ENCODE results near the gene IQGAP2. TPM values are rescaled to one million over a fixed set of nuclear protein-coding genes. Genes with fewer than 3 reads are reported as not detected.

IQGAP2 gene
- total RNA-seq, 3 donors from 2014 or later (not counting 1 experiment from before 2014, with no cell fraction given), result 172 to 218 (median 207) TPM

GRCh38 chr5:76439929-76440328 is 36.8 kb downstream of the IQGAP2 start:
- Mint-ChIP-seq H3K9me3 (peaks cover 0 to 2% of the 10 kb centered on the region in 2 donors), H3K4me3 (peak overlapping the region; percentile 31), H3K4me1 (peaks cover 72 to 74% of the 10 kb centered on the region in 2 donors), H3K27me3 (ENCODE audit: low read depth in 2 of 2) (no peaks in the 10 kb centered on the region), H3K27ac (peak overlapping the region; percentile 73 to 79), H3K36me3 (no peaks in the 10 kb centered on the region)
- H3K4me1 ChIP-seq (ENCODE audit: control insufficient read depth, insufficient read depth, low read length), result peaks cover 5% of the 10 kb centered on the region
- H3K4me3 ChIP-seq (ENCODE audit: low read length), result no peak overlapping the region
- no peaks in the 10 kb centered on the region for H3K27me3 ChIP-seq (ENCODE audit: control insufficient read depth, insufficient read depth, low read length)
- no peak overlapping the region for H3K27ac ChIP-seq (ENCODE audit: low read length)
- intact Hi-C loops (cut with micrococcal nuclease), result loop anchor here (5.0 kb wide), 1 partner anchor 32 kb away; no protein-coding TSS in a partner anchor
- peaks cover 3% of the 10 kb centered on the region for H3K36me3 ChIP-seq (ENCODE audit: control insufficient read depth, insufficient read depth, low read length)
- ATAC-seq (no peak), DNase-seq (no peak)
- H3K9me3 ChIP-seq (ENCODE audit: control insufficient read depth, insufficient read depth, low read length), result peaks cover 5% of the 10 kb centered on the region
- TF ChIP-seq, protein P1, sequence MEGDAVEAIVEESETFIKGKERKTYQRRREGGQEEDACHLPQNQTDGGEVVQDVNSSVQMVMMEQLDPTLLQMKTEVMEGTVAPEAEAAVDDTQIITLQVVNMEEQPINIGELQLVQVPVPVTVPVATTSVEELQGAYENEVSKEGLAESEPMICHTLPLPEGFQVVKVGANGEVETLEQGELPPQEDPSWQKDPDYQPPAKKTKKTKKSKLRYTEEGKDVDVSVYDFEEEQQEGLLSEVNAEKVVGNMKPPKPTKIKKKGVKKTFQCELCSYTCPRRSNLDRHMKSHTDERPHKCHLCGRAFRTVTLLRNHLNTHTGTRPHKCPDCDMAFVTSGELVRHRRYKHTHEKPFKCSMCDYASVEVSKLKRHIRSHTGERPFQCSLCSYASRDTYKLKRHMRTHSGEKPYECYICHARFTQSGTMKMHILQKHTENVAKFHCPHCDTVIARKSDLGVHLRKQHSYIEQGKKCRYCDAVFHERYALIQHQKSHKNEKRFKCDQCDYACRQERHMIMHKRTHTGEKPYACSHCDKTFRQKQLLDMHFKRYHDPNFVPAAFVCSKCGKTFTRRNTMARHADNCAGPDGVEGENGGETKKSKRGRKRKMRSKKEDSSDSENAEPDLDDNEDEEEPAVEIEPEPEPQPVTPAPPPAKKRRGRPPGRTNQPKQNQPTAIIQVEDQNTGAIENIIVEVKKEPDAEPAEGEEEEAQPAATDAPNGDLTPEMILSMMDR (IDR thresholded peaks at IDR 0.05), result no peak

GRCh38 chr5:76441101-76441500 is 38.0 kb downstream of the IQGAP2 start:
- no peak overlapping the region for H3K4me3 ChIP-seq (ENCODE audit: low read length)
- H3K36me3 Mint-ChIP-seq, result no peaks in the 10 kb centered on the region
- 76% methylated on average over 4 of the region's 6 CpGs for WGBS (ENCODE audit: insufficient coverage)
- H3K27ac Mint-ChIP-seq, result peak overlapping the region; percentile 14 to 78
- H3K4me3 Mint-ChIP-seq, result no peak overlapping the region
- intact Hi-C loops (cut with micrococcal nuclease), result no loop called here
- H3K9me3 Mint-ChIP-seq, result peaks cover 0 to 2% of the 10 kb centered on the region in 2 donors
- no peaks in the 10 kb centered on the region for H3K27me3 Mint-ChIP-seq (ENCODE audit: low read depth in 2 of 2)
- H3K36me3 ChIP-seq (ENCODE audit: control insufficient read depth, insufficient read depth, low read length), result peaks cover 5% of the 10 kb centered on the region
- peaks cover 72% of the 10 kb centered on the region in 2 donors for H3K4me1 Mint-ChIP-seq
- no peak overlapping the region for H3K27ac ChIP-seq (ENCODE audit: low read length)
- H3K4me1 ChIP-seq (ENCODE audit: control insufficient read depth, insufficient read depth, low read length), result peaks cover 5% of the 10 kb centered on the region
- peaks cover 5% of the 10 kb centered on the region for H3K9me3 ChIP-seq (ENCODE audit: control insufficient read depth, insufficient read depth, low read length)
- no peaks in the 10 kb centered on the region for H3K27me3 ChIP-seq (ENCODE audit: control insufficient read depth, insufficient read depth, low read length)
- ATAC-seq (no peak), DNase-seq (no peak)
- TF ChIP-seq, protein P1 (IDR thresholded peaks at IDR 0.05), result no peak

DNA sequence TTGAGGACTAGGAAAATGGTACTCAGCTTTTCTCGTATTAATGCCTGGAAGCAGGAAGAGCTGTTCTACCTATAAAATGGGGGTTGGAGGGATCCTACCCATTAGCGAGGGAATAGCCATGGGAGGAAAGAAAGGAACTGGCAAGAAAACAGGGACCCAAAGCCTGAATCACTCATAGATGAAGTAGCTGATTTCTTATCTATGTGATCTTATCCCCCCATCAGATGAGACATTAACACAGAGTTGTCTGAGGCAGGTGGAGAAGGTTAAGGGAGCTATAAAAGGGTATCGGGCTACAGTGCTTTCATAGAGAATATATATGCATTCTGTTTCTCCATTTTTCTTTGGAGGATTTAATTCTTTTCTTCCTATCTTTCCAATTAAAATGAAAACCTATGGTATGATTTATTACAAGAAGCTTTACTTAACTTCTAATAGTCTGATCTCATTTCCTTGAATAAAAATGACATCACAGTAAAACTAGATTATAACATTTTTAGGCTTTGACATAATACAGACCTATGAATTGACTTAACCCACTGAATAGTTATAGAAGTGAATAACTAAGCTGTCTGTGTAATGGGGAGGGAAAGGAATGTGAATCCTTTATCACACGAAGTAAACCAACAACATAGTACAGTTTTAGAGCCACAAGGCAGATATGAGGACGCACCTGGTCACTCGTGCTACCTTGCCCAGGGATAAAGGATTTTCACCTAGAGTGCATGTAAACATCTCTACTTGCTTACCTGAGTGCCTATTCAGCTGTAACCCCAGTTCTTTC is 39.0 kb downstream of the IQGAP2 start:
- ATAC-seq, result no peak
- intact Hi-C loops (cut with micrococcal nuclease), result no loop called here
- H3K9me3 ChIP-seq (ENCODE audit: control insufficient read depth, insufficient read depth, low read length), result peaks cover 3% of the 10 kb centered on the region
- Mint-ChIP-seq H3K27me3 (ENCODE audit: low read depth in 2 of 2) (no peaks in the 10 kb centered on the region), H3K4me1 (peaks cover 79 to 80% of the 10 kb centered on the region in 2 donors), H3K9me3 (peaks cover 0 to 2% of the 10 kb centered on the region in 2 donors), H3K4me3 (no peak overlapping the region), H3K27ac (peak overlapping the region; percentile 14 to 78), H3K36me3 (no peaks in the 10 kb centered on the region)
- TF ChIP-seq, protein P1 (IDR thresholded peaks at IDR 0.05), result no peak
- H3K27me3 ChIP-seq (ENCODE audit: control insufficient read depth, insufficient read depth, low read length), result no peaks in the 10 kb centered on the region
- 73% methylated on average over 5 of the region's 6 CpGs for WGBS (ENCODE audit: insufficient coverage)
- peaks cover 6% of the 10 kb centered on the region for H3K36me3 ChIP-seq (ENCODE audit: control insufficient read depth, insufficient read depth, low read length)
- H3K4me1 ChIP-seq (ENCODE audit: control insufficient read depth, insufficient read depth, low read length), result peaks cover 9% of the 10 kb centered on the region
- DNase-seq, result no peak
- no peak overlapping the region for H3K4me3 ChIP-seq (ENCODE audit: low read length)
- no peak overlapping the region for H3K27ac ChIP-seq (ENCODE audit: low read length)
